GM19468 (cell line): ENCODE results near the gene CALM3.
"Not testable (repeated sequence)": the region's sequence is repeated elsewhere in the genome, so short reads cannot be mapped to it uniquely, and the experiment has no call there.

Experiments
- ATAC-seq: cut with Tn5 transposase; IDR thresholded peaks from one replicate; pipeline ENCODE4 v1.9.1; 2021; ENCODE audit warnings: mild to moderate bottlenecking, moderate library complexity, moderate number of reproducible peaks; ENCODE audit not compliant: unreplicated experiment; ENCODE audit errors: extremely low read depth

The CALM3 gene

GRCh38 chr19:46611776-46612175, 10.6 kb downstream of the CALM3 start:
- no peak for ATAC-seq

GRCh38 chr19:46613525-46613924, 12.4 kb downstream of the CALM3 start:
- ATAC-seq = no peak

- ATAC-seq = no peak
Measured at GRCh38 chr19:46614114-46614722, 13.1 kb downstream of the CALM3 start.

GRCh38 chr19:46615966-46616365, 14.8 kb downstream of the CALM3 start:
- no peak for ATAC-seq

- ATAC-seq = no peak
Measured at GRCh38 chr19:46616631-46617322, 15.6 kb downstream of the CALM3 start.

GRCh38 chr19:46617601-46618000, 16.5 kb downstream of the CALM3 start:
- no peak for ATAC-seq

- ATAC-seq = no peak
Measured at GRCh38 chr19:46618670-46619231, 17.6 kb downstream of the CALM3 start.

- ATAC-seq = no peak
Measured at GRCh38 chr19:46620267-46620666, 19.1 kb downstream of the CALM3 start.

GRCh38 chr19:46620716-46621115, 19.6 kb downstream of the CALM3 start:
- ATAC-seq = no peak

- ATAC-seq = no peak
Measured at GRCh38 chr19:46621191-46622117, 20.3 kb downstream of the CALM3 start.

- no peak for ATAC-seq
Measured at GRCh38 chr19:46622118-46622446, 21.0 kb downstream of the CALM3 start.

- no peak for ATAC-seq
Measured at GRCh38 chr19:46623915-46624502, 22.9 kb downstream of the CALM3 start.

GRCh38 chr19:46624958-46625661, 24.0 kb downstream of the CALM3 start, which contains the start of gene PTGIR:
Gene PTGIR (minus strand): TSS chr19:46625089. CDS start chr19:46624225, 864 bp downstream.
- no peak for ATAC-seq

GRCh38 chr19:46625731-46626130, 24.6 kb downstream of the CALM3 start:
- ATAC-seq = no peak

- no peak for ATAC-seq
Measured at GRCh38 chr19:46626446-46626845, 25.3 kb downstream of the CALM3 start.

- not testable (repeated sequence) for ATAC-seq
Measured at GRCh38 chr19:46628970-46629369, 27.8 kb downstream of the CALM3 start.

- no peak for ATAC-seq
Measured at GRCh38 chr19:46629546-46630025, 28.5 kb downstream of the CALM3 start.

- ATAC-seq = no peak
Measured at GRCh38 chr19:46630586-46631205, 29.6 kb downstream of the CALM3 start.

- no peak for ATAC-seq
Measured at GRCh38 chr19:46631481-46631880, 30.4 kb downstream of the CALM3 start.
